Endothelial cell of umbilical vein (primary cell): ENCODE measurements around the gene STIMATE. TPM values are rescaled to one million over a fixed set of nuclear protein-coding genes. Genes with fewer than 3 reads are reported as not detected.

ENCODE experiments used
- BruUV-seq: library from RNA; stranded (reverse); fragments of 400-500 nt; replicated peaks from 2 replicates; lab custom pipeline; 2021; lab: Mats Ljungman, UMichigan
- CTCF ChIA-PET: fragments of 300-600, 350-600 bp; sonication (Branson Sonifier 250); formaldehyde crosslinking; loops from one replicate; lab custom pipeline; 2021; ENCODE audit warnings: antibody characterized with exemption, inconsistent platforms; lab: Charles Lee
- POLR2A ChIA-PET: fragments of 300-600, 350-600 bp; sonication (Branson Sonifier 250); formaldehyde crosslinking; loops from one replicate; lab custom pipeline; 2021; ENCODE audit warnings: antibody characterized with exemption, inconsistent platforms; lab: Charles Lee
- DNase-seq: peaks from one replicate; pipeline ENCODE4 v3.0.0-alpha.2; 2011; ENCODE audit warnings: low read depth, low spot score
- FAIRE-seq: peaks from 2 replicates; lab custom pipeline; 2011; peaks lifted over from hg19 to GRCh38; lab: Jason Lieb, UNC
- H2AFZ ChIP-seq: 2 replicates; pipeline ENCODE4 v1.6.0; 2012; ENCODE audit warnings: low read depth, low read length, control low read depth, inconsistent platforms
- H3K27ac ChIP-seq: 2 replicates; pipeline ENCODE4 v1.5.1; 2011; ENCODE audit warnings: low read depth, mild to moderate bottlenecking, control low read depth, low read length, moderate library complexity; ENCODE audit not compliant: insufficient read depth
- H3K27me3 ChIP-seq, 2 experiments: 2 replicates each; pipeline versions ENCODE4 v1.6.0 to v1.6.1; 2011; ENCODE audit warnings: low read length in 2 of 2, mixed read lengths in 1 of 2; ENCODE audit not compliant: control insufficient read depth in 2 of 2, insufficient read depth in 2 of 2
- H3K36me3 ChIP-seq, 2 experiments: 2 replicates in 1 of 2; 3 replicates in 1 of 2; pipeline ENCODE4 v1.5.1; 2011; ENCODE audit warnings: low read length in 2 of 2, mild to moderate bottlenecking in 1 of 2, moderate library complexity in 1 of 2; ENCODE audit not compliant: control insufficient read depth in 2 of 2, insufficient read depth in 2 of 2; ENCODE audit errors: extremely low read depth in 1 of 2
- H3K4me1 ChIP-seq: 3 replicates; pipeline ENCODE4 v1.5.1; 2011; ENCODE audit warnings: mild to moderate bottlenecking, low read length; ENCODE audit not compliant: control insufficient read depth, insufficient read depth; ENCODE audit errors: extremely low read depth
- H3K4me2 ChIP-seq: 2 replicates; pipeline ENCODE4 v1.6.1; 2011; ENCODE audit warnings: low read length, control low read depth, mixed read lengths; ENCODE audit not compliant: insufficient read depth
- H3K4me3 ChIP-seq, 3 experiments: fragments of 200-600 bp in 1 of 3; sonication (generic), shearing (Covaris generic) in 1 of 3; replicated peaks in 1 of 3; 2 replicates each; pipeline ENCODE4 v1.5.1; 2011 to 2016; ENCODE audit warnings: control low read depth in 3 of 3, low read length in 3 of 3, mild to moderate bottlenecking in 2 of 3, inconsistent platforms in 1 of 3, low read depth in 1 of 3, moderate library complexity in 1 of 3; ENCODE audit not compliant: insufficient read depth in 1 of 3
- H3K79me2 ChIP-seq: 2 replicates; pipeline ENCODE4 v1.6.0; 2012; ENCODE audit warnings: low read length, inconsistent platforms; ENCODE audit not compliant: control insufficient read depth, insufficient read depth
- H3K9ac ChIP-seq: replicated peaks from 2 replicates; pipeline ENCODE3; 2011; ENCODE audit warnings: low read length, control low read depth; ENCODE audit not compliant: insufficient read depth; ENCODE audit errors: extremely low read depth
- H3K9me1 ChIP-seq: replicated peaks from 3 replicates; pipeline ENCODE4 v1.6.0; 2011; ENCODE audit warnings: mild to moderate bottlenecking, low read length; ENCODE audit not compliant: control insufficient read depth, insufficient read depth; ENCODE audit errors: extremely low read depth
- H3K9me3 ChIP-seq: replicated peaks from 2 replicates; pipeline ENCODE4 v1.5.1; 2012; ENCODE audit warnings: low read length, inconsistent platforms; ENCODE audit not compliant: control insufficient read depth, insufficient read depth
- H4K20me1 ChIP-seq: replicated peaks from 2 replicates; pipeline ENCODE3; 2011; ENCODE audit warnings: mild to moderate bottlenecking, low read length; ENCODE audit not compliant: control insufficient read depth, insufficient read depth; ENCODE audit errors: extremely low read depth
- EZH2 ChIP-seq: IDR thresholded peaks from 2 replicates; pipeline ENCODE4 v1.6.1; 2012; ENCODE audit warnings: borderline replicate concordance, low read depth, mild to moderate bottlenecking, moderate library complexity, low read length, inconsistent platforms; ENCODE audit not compliant: severe bottlenecking
- FOS ChIP-seq: IDR thresholded peaks from 2 replicates; pipeline ENCODE4 v1.6.1; 2011; ENCODE audit warnings: mild to moderate bottlenecking, low read length, moderate library complexity, borderline replicate concordance; ENCODE audit not compliant: insufficient read depth
- GATA2 ChIP-seq: IDR thresholded peaks from 2 replicates; pipeline ENCODE4 v1.7.0; 2011; ENCODE audit warnings: low read depth, mild to moderate bottlenecking, moderate library complexity, mixed read lengths, low read length; ENCODE audit not compliant: insufficient read length, insufficient read depth
- JUN ChIP-seq: IDR thresholded peaks from 2 replicates; pipeline ENCODE4 v1.6.1; 2011; ENCODE audit warnings: borderline replicate concordance, low read depth; ENCODE audit not compliant: insufficient read length, insufficient read depth
- POLR2A ChIP-seq: IDR thresholded peaks from 2 replicates; pipeline ENCODE4 v1.6.1; 2012; ENCODE audit warnings: low read depth, mild to moderate bottlenecking, control low read depth, low read length
- POLR2AphosphoS5 ChIP-seq: IDR thresholded peaks from 2 replicates; pipeline ENCODE4 v1.6.1; 2012; ENCODE audit warnings: low read depth, mild to moderate bottlenecking, control low read depth, low read length, moderate library complexity; ENCODE audit not compliant: insufficient read depth
- dilution Hi-C: fragments of 300-500 bp; cut with MboI; formaldehyde crosslinking; loops from one replicate; pipeline ENCODE4 v1.15.0; 2019; ENCODE audit warnings: low sequenced_read_pairs; ENCODE audit not compliant: extremely low pct_ligation_motif_present
- intact Hi-C: fragments of 100-400 bp; cut with micrococcal nuclease; formaldehyde crosslinking; loops from one replicate; pipeline ENCODE4 v1.10.0; 2022
- polyA plus RNA-seq, 4 experiments: library from polyadenylated mRNA; depleted of rRNA in 3 of 4; stranded (reverse) in 3 of 4; unstranded in 1 of 4; fragments of >200 nt; gene quantifications; 2 replicates each; pipeline versions ENCODE4 v1.2.1 to v1.2.3, GENCODE V29; 2011 to 2012; ENCODE audit warnings: missing spikeins in 1 of 4
- total RNA-seq: library from RNA; stranded (reverse); gene quantifications from 2 replicates; pipeline ENCODE4 v1.2.3, GENCODE V29; 2021
- TF ChIP-seq, protein P1 (sequence below), 2 donors: IDR thresholded peaks; 1 replicate in 1 of 2; 2 replicates in 1 of 2; pipeline ENCODE4 v1.5.1; 2011; ENCODE audit warnings: low read length in 2 of 2, mild to moderate bottlenecking in 2 of 2, moderate library complexity in 2 of 2, control low read depth in 1 of 2, inconsistent platforms in 1 of 2, low read depth in 1 of 2; ENCODE audit not compliant: insufficient read depth in 1 of 2; ENCODE audit errors: extremely low read depth in 1 of 2

STIMATE gene
- total and polyA plus RNA-seq, 2 donors (not counting 3 experiments of a cell fraction or from before 2014, with no cell fraction given), result 18.2 to 24.0 TPM

- peak overlapping the region; percentile 92 for H2AFZ ChIP-seq
- H3K79me2 ChIP-seq, result peaks cover 2% of the 10 kb centered on the region
- intact Hi-C loops, result no loop called here
- no peaks in the 10 kb centered on the region for H3K36me3 ChIP-seq
- H3K4me1 ChIP-seq, result peaks cover 8% of the 10 kb centered on the region
- no peaks in the 10 kb centered on the region for H4K20me1 ChIP-seq
- BruUV-seq, result no TSS peak
- ChIA-PET POLR2A (no interaction called here), CTCF (interaction anchor here (1.0 to 1.4 kb wide), 2 partner anchors 9 to 38 kb away, joined by 3 to 4 read pairs; no protein-coding TSS in a partner anchor)
- peak overlapping the region; percentile 73 to 89 (median 82) for H3K4me3 ChIP-seq
- dilution Hi-C loops, result no loop called here
- no peaks in the 10 kb centered on the region for H3K27me3 ChIP-seq
- peak overlapping the region; percentile 50 for H3K9ac ChIP-seq
- H3K27ac ChIP-seq, result no peak overlapping the region
- TF ChIP-seq, protein P1, sequence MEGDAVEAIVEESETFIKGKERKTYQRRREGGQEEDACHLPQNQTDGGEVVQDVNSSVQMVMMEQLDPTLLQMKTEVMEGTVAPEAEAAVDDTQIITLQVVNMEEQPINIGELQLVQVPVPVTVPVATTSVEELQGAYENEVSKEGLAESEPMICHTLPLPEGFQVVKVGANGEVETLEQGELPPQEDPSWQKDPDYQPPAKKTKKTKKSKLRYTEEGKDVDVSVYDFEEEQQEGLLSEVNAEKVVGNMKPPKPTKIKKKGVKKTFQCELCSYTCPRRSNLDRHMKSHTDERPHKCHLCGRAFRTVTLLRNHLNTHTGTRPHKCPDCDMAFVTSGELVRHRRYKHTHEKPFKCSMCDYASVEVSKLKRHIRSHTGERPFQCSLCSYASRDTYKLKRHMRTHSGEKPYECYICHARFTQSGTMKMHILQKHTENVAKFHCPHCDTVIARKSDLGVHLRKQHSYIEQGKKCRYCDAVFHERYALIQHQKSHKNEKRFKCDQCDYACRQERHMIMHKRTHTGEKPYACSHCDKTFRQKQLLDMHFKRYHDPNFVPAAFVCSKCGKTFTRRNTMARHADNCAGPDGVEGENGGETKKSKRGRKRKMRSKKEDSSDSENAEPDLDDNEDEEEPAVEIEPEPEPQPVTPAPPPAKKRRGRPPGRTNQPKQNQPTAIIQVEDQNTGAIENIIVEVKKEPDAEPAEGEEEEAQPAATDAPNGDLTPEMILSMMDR (IDR thresholded peaks at IDR 0.05; ENCODE audit: extremely low read depth in 1 of 2, insufficient read depth in 1 of 2, low read depth in 1 of 2, low read length in 2 of 2), result no peak
- TF ChIP-seq EZH2 (no peak), POLR2A (no peak), POLR2AphosphoS5 (no peak), JUN (no peak), GATA2 (no peak), FOS (no peak)
- peak overlapping the region; percentile 97 for H3K4me2 ChIP-seq
- no peaks in the 10 kb centered on the region for H3K9me1 ChIP-seq
- FAIRE-seq (peak; percentile 4), DNase-seq (no peak)
- no peaks in the 10 kb centered on the region for H3K9me3 ChIP-seq
Measured at GRCh38 chr3:52896613-52897012, 735 bp downstream of the STIMATE start.
